Globus pallidus (tissue), 1 donor: ENCODE measurements around the gene C2CD4D.

Source experiments
- DNase-seq: peaks from one replicate; pipeline ENCODE4 v3.0.0-alpha.2; 2015; ENCODE audit warnings: low spot score

C2CD4D gene

GRCh38 chr1:151834239-151834638, 5.4 kb downstream of the C2CD4D start:
- DNase-seq = no peak

- DNase-seq = no peak
These were observed 6.3 kb downstream of the C2CD4D start for GRCh38 chr1:151833172-151833900.

- no peak for DNase-seq
These were observed 7.2 kb downstream of the C2CD4D start for GRCh38 chr1:151832318-151832980.

GRCh38 chr1:151831605-151832004, 8.0 kb downstream of the C2CD4D start, which contains the start of gene RORC:
RORC (minus strand) TSS chr1:151831802; CDS start chr1:151831764, 38 bp downstream.
- DNase-seq = no peak

GRCh38 chr1:151831256-151831591, 8.4 kb downstream of the C2CD4D start:
- DNase-seq = no peak

GRCh38 chr1:151830055-151830454, 9.6 kb downstream of the C2CD4D start:
- DNase-seq = no peak

- DNase-seq = no peak
These were observed 10.1 kb downstream of the C2CD4D start for GRCh38 chr1:151829352-151830046.

- DNase-seq = no peak
These were observed 10.7 kb downstream of the C2CD4D start for GRCh38 chr1:151828921-151829320.

- DNase-seq = no peak
These were observed 11.8 kb downstream of the C2CD4D start for GRCh38 chr1:151827853-151828252.

GRCh38 chr1:151825751-151826660, 13.6 kb downstream of the C2CD4D start:
- DNase-seq = no peak

GRCh38 chr1:151825204-151825603, 14.4 kb downstream of the C2CD4D start:
- DNase-seq = no peak

GRCh38 chr1:151823175-151823574, 16.4 kb downstream of the C2CD4D start:
- no peak for DNase-seq

GRCh38 chr1:151822404-151822803, 17.2 kb downstream of the C2CD4D start:
- no peak for DNase-seq

- no peak for DNase-seq
These were observed 18.7 kb downstream of the C2CD4D start for GRCh38 chr1:151820940-151821339.

- DNase-seq = no peak
These were observed 19.5 kb downstream of the C2CD4D start for GRCh38 chr1:151819976-151820623.

- DNase-seq = no peak
These were observed 20.3 kb downstream of the C2CD4D start for GRCh38 chr1:151819227-151819835.

GRCh38 chr1:151817353-151817730, 22.3 kb downstream of the C2CD4D start:
- DNase-seq = no peak

GRCh38 chr1:151816548-151817352, 22.9 kb downstream of the C2CD4D start:
- no peak for DNase-seq

GRCh38 chr1:151815716-151816327, 23.8 kb downstream of the C2CD4D start:
- DNase-seq = no peak
